ENCODE results near the gene GRIK5.

Gene GRIK5

DNA sequence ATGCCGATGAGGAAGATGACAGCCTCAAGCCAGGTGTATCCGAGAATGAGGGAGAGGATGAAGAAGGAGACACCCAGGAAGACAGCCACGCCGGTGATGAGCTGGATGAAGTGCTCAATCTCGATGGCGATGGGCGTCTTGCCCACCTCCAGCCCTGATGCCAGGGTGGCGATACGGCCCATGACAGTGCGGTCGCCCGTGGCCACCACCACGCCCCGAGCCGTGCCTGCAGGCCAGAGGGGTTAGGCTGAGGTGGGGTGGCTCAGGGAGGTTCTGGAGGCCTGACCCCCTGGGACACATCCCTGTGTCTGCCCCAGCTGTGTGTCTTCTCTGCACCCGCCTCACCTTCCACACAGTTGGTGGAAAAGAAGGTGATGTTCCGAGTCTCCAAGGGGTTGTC lies 85.0 kb downstream of the GRIK5 start:
- no peak for DNase-seq

DNA sequence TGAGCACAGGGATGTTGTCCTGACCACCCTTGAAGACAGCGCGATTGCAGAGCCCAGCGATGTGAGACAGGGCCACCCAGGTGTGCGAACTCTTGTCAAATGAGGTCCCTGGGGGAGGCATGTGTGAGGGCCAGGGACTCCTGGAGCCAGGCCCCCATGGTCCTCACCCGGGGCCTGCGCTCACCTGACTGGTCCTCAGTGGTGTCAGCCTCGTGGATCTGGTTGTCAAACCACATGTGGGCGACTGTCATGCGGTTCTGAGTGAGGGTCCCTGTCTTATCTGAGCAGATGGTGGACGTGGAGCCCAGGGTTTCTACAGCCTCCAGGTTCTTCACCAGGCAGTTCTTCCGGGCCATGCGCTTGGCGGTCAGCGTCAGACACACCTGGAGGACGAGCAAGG lies 88.3 kb downstream of the GRIK5 start:
- DNase-seq: no peak

DNA sequence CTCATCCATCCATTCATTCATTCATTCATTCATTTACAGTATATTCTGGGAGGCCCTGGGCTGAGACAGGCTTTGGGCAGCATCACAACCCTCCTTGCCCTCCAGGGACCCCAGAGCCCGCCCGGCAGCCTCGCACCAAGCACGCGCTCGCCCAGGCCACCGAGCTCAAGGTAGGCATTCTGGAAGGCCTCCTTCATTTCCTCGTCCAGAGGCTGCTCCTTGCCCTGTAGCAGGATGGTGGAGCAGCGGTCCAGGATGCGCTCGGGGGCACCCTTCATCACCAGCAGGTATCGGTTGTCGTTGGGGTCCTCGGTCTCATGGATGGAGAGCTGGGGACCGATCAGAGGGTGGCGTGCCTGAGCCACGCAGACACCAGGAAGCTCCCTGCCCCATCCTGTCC lies 91.5 kb downstream of the GRIK5 start:
- DNase-seq: no peak

DNA sequence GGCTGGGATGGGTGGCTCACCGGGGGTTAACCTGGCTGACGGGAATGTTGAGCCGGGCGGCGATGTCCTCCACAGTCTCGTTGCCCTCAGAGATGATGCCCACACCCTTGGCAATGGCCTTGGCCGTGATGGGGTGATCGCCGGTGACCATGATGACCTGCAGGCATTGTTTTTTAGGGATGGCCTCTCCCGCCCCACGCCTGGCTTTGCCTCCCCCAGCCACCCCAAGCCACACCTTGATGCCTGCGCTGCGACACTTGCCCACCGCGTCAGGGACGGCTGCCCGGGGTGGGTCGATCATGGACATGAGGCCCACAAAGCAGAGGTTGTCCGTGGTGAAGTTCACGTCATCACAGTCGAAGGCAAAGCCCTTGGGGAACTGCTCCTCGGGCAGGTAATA lies 92.1 kb downstream of the GRIK5 start:
- no peak for DNase-seq

DNA sequence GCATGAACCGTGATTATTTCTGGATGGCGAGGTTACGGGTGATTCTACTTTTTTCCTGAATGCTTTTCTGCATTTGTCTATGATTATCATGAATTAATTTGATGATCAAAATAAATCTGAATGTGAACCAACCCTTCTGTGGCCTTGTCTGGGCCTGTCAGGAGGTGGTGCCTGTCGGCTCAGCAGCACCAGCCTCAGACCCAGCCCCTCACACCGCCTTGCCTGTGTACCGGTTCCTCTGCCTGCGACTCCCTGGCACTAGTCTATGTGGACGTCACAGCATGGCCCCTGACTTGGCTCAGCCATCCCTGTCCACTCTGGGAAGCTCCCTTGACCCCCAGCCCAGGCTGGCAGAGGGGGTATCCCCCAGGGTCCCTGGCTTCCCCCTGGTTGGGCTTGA lies 95.4 kb downstream of the GRIK5 start:
- DNase-seq: no peak

DNA sequence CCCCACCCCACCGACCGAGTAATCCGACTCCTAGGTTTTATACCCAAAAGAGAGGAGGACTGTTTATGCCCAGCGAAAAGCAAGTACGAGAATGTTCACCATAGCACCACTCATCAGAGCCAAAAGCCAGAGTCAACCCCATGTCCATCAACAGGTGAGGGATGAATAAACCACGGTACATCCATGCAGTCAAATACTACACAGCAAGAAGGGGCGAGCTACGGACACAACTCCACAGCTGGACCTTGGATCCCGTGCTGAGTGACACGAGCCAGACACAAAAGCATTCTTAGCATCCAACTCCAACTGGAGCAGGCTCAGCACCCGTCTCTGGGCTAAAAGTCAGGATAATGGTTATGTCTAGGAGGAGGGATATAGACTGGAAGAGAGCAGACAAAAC lies 98.6 kb downstream of the GRIK5 start:
- DNase-seq: no peak

DNA sequence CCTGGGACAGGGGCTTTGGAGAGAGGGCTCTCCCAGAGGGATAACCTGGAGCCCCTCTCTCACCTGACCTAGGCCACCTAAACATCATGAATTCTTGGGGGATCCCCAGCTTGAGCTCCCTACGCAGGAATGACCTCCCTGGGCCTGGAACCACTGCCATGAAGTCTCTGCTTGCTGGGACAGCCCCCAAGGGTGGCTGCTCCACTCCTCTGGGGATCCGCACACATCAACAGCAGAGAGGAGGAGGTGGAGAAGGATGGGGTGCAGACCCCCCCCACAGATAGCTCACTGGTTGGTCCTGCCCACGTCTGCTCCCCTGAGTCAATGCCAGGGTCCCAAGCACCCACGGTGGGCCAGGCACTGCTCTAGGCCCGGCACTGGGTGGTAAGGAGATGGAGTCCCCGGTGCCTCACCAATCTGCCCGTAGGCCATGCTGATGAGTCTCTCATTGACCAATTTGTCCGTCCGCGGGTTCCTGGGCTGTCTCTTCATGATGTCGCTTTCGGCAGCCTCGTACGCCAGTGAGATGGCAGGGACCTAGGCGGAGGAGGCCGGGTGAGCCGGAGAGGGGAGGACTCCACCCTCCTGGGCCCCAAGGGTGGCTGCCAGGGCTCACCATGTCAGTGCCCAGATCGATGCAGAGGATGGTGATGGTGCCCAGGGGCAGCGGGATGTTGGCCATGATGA lies 100.1 kb downstream of the GRIK5 start:
- no peak for DNase-seq

DNA sequence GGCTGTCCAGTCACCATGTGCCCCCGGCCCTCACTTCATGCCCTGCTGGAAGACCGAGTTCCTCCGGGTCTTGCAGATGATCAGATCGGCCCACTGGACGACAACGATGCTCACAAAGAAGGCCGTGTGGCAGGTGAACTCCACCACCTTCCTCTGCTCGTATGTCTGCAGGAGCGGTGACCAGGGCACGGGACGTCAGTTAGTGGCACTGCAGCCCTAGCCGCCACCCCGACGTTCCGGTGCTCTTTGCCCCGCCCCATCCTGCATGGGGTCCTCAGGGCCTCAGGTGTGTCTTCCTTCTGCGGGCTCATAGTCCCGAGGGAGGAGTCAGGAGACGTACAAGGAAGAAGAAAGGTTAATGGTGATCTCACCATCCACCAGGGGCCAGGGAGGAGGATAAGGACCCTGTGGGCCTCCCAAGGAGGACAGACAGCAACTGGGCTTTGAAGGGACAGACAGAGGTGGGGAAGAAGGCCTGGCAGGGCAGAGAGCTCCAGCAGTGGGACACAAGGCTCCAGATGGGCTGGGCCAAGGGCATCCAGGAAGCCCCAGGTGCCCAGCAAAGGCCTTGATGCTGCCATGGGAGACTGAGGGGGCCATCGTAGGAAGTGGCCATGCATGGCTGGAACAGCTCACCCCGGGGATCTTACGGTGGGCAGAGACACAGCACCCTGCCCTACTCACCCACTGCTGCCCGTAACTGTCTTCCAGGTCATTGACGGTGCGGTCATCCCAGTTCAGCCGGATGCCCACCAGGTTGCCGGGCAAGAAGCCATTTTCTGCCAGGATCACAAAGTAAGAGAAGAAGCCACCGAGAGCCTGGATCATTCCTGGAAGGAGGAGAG lies 101.0 kb downstream of the GRIK5 start:
- no peak for DNase-seq

DNA sequence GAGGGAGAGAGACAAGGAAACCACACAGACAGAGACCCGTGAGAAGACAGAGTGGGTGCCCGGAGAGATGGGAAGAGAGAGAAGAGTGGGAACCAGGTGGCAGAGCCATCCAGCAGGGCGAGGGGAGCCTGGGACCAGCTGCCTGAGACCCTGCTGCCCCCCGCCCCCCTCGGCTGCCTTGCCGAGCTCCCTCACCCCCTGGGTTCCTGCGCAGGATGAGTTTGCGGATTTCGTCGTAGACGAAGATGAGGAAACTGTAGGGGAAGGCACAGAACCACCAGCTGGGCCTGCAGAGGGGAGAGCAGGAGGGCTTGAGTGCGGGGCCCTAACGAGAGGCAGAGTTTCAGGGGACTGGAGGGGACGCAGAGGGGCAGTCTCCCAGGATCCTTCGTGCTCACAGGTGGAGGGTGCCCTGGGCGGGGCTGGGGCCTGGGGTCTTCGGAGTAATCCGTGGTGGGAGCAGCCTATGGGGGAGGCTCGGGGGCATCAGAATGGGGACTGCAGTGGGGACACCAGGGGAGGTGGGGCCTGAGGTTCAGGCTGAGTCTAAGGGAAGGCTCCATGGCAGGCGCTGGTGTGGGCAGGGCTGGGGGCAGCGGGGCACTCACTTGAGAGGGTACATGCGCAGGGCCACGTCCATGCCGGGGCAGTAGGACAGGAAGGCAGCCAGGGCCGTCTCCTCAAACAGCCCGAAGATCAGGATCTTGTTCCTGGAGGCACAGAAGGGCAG lies 102.8 kb downstream of the GRIK5 start:
- DNase-seq: no peak

DNA sequence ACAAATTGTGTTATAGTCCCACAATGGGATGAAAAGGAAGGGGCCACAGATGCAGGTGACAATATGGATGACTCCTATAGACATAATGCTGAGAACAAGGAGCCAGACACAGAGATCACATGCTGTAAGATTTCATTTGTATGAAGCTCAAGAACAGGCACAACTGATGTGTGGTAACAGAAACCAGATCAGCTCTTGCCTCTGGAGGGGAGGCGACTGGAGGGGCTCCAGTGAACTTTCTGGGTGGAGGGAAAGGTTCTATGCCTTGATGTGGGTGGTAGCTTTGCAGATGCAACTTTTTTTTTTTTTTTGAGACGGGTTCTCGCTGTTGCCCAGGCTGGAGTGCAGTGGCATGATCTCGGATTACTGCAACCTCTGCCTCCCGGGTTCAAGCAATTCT lies 104.9 kb downstream of the GRIK5 start:
- no peak for DNase-seq

DNA sequence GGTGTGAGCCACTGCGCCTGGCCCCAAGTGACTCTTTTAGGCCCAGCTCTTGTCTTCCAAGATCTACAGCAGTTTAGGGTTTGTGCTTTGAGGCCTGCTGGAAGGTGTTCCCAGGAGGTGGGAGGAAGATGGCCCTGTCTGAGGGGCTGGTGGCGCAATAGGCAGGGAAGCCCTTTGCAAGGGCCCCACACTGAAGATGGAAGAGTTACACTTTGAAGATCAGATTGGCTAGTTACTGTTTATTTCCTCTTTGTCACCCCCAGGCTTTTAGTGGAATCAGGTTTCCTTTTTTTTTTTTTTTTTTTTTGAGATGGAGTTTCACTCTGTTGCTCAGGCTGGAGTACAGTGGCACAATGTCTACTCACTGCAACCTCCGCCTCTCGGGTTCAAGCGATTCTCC lies 109.0 kb downstream of the GRIK5 start:
- DNase-seq: no peak

DNA sequence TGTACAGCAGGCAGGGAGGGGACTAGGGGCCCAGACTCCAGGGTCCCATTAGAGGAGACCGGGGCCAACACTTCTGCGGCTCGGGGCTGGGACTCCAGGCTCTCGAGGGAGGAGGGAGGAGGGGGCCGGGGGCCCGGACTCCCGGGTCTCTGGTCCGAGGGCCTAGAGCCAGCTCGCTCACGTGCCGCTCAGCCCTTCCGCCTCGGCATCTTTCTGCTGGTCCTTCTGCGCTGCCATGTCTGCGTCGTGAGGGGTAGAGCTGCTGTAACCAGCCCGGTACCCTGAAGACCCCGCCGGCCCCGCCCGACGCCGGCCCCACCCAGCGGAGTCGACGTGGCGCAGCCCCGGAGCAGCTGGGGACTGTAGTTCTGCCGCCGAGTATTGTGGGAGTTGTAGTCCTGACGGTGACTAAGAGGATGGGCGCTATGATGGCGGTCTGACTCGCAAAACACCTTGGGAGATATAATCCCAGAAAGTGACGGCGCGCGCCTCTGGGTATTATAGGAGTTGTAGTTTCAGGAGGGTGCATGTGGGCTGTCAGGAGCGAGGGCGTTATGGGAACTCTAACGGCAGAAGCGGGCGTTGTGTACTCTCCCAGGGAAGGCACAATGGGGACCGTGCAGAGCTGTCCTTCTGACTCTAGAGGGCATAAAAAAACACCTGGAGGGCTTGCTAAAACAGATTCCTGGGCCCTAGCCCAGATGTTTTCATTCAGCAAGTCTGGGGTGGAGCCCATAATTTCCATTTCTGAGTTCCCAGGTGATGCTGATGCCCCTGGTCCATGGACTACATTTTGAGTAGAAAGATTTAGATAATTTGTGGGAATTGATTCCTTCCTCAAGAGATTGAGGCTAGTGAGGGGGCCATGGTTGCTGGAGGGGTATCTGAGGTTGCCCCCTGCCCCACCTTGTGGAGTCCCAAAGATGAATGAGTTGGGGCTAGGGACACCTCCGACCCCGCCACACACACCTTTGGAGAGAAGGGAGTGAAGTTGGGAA lies 110.7 kb downstream of the GRIK5 start, which contains the start of gene RABAC1:
Gene RABAC1 (minus strand): TSS at position 266 of the 998 bp plus-strand sequence. CDS start 29 bp downstream, at position 237.
- peak; percentile 83 for DNase-seq

DNA sequence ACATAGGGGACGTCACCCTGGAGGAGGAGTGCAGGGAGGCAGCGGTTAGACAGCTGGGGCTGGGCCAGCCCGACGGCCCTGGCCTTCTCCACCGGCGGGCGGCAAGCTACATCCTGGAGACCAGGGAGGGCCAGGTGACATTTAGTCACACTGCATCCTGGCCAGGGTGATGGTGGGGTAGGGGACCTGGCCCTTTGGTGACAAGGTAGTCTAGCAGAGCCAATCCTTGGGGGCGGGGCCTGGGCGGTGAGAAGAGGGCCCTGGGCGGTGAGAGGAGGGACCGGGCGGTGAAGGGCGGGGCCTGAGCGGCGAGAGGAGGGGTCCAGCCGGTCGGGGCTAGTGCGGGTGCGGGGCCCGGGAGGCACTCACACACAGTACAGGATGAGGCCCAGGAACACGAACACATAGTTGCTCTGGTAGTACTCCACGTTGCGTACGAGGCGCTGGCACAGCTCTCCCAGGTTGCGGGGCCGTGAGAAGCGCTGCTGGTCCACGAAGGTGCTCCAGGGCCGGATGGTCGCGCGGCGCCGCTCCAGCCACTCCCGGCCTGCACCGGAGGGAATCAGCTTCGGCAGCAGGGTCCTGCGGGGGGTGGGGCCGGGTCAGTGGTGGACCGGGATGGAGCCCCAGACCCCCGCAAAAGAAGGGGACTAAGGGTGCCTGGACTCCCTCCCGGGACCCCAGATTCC lies 111.5 kb downstream of the GRIK5 start:
- peak; percentile 23 for DNase-seq

DNA sequence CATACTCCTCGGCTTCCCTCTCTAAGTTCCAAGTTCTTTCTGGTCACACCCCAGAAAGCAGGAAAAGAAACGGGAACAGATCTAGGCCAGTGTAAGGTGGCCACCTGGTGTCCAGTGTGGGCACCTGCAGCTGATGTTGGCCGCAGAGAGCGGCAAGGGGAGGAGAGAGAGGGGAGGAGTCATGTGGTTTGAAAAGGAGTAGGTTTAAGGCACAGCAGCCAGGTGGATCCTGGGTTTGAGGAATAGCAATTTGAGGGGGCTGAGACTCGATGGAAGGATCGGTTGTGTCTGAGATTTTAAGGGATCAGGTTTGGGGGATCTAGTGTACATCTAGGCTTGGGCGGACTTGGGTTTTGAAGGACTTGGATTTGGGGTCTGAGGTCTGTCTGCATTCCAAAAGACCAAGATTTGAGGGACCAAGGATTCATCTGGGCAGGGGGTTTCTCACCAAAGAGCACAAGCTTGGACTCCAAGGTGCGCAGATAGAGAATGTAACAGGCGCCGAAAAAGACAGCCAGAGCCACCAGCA lies 112.1 kb downstream of the GRIK5 start:
- peak; percentile 58 for DNase-seq

DNA sequence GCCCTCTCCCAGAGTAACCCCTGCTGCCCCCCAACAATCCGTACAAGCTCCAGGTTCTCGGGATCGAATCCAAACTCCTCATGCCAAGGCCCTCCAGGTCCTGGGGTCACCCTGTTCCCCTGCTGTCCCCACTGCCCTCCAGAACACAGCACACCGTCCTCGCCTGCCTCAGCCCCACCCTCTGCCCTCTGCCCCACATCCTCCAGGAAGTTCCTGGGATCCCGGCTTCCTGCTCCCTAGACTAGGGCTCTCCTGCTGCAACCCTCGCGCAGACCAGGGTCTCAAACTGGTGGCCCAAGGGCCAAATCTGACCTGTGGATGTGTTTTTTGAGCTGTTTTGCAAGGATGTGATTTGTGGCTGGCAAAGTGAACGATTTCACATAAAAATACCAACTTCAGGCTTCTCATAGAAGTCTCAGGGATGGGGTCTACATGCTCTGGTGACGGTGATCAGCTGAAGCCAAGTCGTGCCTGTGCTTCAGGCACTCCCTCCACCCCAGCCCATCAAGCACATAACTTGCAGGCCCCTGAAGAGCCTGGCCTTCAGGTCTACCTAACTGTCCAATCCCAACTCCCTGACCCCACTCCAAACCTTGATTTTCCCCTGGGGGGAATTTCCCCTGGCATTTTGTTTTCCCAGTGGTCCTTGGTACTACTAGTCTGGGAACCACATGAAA lies 112.7 kb downstream of the GRIK5 start:
- no peak for DNase-seq

DNA sequence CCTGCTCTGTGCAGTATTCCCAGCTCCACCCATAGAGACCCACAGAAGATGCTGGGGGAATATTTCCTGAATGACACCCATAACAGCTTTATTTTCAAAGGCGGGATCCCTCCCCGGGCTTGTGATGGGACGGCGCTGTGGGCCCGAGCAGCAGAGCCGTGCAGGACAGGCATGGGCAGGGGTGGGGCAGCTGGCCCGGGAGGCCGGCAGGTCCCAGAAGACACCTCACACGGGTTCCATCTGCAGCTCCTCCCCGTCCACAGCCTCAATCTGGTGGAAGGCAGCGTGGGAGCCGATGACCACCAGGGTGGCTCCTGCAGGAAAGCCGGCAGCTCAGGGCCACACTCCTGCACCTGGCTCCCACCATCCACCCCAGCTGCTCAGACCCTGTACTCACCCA lies 113.4 kb downstream of the GRIK5 start:
- no peak for DNase-seq

DNA sequence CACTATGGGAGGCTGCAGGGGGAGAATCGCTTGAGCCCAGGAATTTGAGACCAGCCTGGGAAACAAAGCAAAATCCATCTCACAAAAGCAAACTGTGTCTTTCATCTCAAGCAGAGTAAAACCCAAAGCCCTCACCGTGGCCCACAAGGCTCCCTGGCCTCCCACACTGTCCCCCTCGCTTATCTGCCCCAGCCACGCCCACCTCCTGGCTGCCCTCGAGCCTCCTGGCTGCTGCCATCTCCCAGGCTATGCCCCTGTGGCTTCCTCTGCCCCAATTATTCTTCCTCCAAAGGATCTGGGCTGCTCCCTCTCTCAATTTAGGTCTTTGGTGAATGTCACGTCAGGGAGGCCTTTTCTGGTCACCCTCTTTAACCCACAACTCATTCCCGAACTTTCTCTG lies 114.5 kb downstream of the GRIK5 start:
- no peak for DNase-seq

DNA sequence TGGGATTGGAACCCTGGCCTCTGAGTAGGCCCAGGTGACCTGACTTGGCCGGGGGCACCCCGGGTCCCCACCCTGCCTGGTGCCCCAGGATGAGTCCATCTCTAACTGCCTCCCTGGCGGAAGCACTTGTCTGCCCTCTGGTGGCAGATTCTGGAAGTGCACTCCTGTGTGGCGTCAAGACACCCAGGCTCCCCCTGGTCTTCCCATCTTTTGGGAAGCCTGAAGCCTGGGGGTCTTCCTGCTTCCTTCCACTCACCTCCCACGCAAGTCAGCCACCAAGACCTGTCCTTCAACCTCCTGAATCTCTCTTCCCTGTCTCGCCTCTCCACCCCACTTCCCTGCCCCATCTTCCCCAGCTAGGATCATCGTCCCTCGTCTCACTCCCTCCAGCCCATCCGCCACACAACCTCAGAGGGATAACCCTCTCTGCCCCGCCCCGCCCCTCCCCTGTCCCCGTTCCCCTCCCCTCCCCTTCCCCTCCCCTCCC lies 118.3 kb downstream of the GRIK5 start:
- DNase-seq: peak; percentile 54

Data from NCI-H1092 (cell line).